ENCODE data around the gene SPSB2.

The SPSB2 gene

DNA sequence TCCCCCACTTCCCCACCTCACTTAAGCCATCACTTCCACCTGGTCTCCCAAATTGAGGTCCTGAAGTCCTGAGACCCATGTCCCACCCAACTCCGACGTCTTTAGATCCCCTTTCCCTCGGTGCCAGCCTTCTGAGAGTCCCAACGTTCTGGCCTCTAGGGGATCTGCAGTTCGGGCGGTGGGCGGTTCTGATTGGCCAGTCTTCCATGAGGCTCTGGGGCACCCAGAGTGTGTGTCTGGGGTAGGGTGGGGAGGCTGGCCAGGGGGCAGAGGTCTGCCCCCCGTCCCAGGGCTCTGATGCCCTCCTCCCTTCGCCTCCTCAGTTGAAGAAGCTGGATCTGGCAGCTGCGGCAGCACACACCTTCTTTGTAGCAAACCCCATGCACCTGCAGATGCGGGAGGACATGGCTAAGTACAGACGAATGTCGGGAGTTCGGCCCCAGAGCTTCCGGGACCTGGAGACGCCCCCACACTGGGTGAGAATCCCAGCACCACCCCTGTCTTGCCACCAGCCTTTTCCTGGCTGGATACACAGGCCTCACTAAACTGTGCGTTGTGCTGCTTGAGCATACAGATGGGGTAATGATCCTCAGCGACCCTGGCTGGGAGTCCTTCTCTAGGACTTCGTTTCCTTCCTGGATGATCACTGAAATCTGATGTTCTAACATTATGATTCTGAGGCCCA lies 43.4 kb downstream of the SPSB2 start:
- no peak for DNase-seq

DNA sequence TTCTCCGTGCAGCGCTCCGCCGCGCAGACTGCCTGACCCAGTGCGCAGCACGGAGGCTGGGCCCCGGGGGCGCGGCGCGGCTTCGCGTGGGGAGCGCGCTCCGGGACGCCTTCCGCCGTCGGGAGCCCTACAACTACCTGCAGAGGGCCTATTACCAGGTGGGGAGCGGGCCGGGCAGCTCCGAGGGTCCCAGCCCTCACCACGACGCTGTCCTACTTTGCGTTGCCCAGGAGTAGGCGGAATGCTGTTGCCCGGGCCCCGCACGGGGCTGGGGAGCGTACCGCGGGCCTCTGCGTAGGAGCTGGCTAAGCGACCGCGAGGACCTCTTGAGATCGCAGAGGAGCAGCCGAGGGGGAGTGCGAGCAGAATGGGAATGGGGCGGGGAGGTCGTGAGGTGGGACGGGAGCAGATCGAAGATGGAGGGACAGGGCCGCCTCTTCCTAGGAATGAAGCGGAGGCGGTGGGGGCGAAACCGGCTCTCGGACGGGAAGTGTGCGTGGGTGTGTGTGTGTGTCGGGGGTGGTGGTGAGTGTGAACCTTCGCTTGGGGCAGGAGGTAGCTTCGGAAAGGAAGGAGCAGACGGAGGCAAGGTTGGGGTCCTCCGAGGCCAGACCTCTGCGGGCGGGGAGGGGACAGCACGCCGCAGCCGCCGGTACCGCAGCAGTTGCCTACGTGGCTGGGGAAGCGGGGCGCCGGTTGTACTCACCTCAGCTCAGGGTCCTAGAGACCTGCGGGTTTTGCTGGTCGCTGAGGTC lies 44.1 kb downstream of the SPSB2 start:
- peak; percentile 50 for DNase-seq

DNA sequence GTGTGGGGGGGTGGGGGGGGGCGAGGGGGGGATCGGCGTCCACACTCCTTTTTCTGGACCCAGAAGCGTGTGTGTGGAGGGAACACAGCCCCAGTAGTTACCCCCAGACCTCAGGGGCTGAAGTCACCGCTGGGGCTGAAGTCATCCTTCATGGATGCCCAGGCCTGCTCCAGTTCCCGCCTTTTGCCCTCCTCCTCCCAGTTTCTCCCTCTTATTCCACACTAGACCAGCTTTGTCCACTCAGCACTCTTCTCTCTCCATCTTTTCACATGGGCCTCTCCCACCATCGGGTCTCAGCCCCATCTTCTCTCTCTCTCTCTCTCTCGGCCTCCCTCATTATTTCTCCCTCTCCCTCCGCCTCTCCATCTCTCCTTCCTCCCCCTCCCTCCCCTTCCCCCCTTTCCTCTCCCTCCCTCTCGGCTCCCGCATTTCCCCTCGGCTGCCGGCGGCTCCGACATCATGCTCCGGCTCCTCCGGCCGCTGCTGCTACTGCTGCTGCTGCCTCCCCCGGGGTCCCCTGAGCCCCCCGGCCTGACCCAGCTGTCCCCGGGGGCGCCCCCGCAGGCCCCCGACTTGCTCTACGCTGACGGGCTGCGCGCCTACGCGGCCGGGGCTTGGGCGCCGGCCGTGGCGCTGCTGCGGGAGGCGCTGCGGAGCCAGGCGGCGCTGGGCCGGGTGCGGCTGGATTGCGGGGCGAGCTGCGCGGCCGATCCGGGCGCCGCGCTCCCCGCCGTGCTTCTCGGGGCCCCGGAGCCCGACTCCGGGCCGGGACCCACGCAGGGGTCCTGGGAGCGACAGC lies 44.9 kb downstream of the SPSB2 start, which contains the start of gene P3H3:
TSS of gene P3H3 (plus strand) at position 426 of the 799 bp plus-strand sequence. CDS start at position 460, 34 bp downstream.
- DNase-seq = no peak

DNA sequence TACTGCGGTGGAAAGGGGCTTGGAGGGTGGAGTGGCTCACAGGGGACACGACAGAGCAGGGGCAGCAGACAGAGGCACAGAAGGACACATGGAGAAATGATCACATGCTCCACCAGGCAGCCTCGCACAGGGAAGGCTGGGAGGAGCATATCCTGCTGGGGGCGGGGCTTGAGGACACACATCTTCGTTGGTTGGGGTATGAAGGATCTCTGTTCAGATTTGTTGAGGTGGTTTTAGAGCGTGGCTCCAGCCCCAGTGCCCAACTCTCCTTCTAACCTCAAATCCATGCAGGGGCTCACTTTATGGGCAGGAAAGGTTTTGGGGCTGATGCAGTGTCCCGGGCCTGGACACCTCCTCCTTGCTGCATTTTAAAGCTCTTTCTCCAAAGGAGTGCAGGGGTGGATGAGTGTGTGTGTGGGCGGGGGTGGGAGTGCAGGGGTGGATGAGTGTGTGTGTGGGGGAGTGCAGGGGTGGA lies 45.6 kb downstream of the SPSB2 start:
- peak; percentile 77 for DNase-seq

DNA sequence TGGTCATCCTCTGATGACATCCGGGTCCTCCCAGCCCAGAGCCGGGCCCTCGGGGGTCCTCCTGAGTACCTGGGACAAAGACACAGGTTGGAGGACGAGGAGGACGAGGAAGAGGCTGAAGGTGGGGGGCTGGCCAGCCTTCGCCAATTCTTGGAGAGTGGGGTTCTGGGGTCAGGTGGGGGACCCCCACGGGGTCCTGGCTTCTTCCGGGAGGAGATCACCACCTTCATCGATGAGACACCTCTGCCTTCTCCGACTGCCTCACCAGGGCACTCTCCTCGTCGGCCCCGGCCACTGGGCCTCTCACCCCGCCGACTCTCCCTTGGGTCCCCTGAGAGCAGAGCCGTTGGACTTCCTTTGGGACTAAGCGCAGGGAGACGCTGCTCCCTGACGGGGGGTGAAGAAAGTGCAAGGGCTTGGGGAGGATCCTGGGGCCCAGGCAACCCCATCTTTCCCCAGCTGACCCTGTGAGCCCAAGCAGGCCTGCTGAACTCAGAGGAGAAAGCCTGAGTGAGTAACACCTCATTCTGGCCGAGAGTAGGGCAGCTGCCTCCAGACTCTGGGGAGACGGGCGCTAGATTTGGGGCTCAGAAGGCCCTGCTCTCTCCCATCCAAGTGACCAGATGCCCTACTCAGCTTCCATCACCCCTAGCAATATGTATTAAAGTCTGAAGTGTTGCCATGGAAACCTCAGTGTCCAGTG lies 46.2 kb downstream of the SPSB2 start:
- DNase-seq = no peak

DNA sequence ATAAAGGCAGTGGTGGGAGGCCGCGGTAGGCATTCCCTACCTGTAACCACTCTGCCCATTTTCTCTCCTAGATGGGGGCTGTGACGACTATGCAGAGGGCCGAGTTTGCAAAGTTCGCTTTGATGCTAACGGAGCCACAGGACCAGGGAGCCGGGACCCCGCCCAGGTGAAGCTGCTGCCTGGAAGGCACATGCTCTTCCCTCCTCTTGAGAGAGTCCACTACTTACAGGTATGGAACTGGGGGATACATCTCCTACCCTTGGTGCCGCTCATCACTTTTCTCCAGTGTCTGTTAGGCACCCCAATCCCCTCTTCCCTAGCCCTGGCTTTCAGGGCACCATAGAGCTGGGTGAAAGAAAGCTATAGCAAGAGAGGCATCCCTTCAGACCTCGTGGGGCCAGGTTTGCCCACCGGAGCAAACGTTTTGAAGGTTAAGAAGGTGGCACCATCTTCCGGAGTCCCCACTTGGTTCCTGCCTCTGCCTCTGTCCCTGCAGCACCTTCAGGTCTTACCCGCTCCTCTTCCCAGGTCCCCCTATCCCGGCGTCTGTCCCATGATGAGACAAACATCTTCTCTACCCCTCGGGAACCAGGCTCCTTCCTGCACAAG lies 46.9 kb downstream of the SPSB2 start:
- DNase-seq = no peak

DNA sequence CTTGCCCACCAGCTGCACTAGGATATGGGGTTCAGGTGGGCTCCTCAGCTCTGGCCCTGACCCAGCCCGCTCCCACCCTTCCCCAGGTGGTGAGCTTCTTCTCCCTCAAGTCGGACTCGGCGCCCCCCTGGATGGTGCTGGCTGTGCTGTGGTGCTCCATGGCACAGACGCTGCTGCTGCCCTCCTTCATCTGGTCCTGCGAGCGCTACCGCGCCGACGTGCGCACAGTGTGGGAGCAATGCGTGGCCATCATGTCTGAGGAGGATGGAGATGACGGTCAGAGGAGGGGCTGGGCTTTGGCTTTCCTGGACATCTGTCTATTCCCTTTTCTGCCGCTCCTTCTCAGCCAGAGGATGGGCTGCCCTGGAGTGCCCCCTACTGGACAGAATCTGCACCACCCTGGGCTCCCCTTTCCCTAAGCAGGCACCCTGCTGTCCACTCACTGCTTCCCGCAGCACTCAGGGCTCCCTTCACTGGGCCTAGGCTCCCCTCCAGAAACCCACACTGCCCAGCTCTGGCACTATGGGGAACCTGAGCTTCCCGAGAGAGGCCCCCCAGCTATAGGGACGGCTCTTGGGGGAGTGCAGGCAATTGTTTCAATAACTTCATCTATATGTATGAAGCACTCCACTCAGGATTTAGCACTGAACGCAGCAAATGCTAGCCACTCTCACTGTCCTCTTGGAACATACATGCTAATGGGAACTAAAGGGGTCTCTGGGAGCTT lies 47.5 kb downstream of the SPSB2 start:
- DNase-seq = peak; percentile 90

DNA sequence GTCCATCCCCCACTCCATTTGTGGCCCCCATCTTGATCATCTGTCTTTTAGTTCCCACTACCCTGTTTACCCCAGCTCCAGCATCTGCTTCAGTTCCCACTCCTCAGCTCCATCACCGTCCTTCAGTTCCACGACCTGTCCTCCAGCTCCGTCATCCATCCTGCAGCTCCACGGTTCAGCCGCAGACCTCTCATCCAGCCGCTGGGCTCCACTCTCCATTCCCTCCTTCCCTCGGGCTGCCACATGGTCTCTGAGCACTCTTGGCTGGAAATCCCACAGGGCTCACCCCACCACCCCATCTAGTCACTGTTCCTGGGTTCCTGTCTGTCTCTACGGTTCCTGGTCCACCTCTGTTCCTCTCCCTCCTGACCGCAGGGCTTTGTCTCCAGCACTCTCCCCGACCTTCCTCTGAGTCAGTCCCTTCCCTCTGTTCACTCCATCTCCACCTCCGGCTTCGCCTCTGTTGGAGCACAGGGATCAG lies 48.2 kb downstream of the SPSB2 start:
- no peak for DNase-seq

DNA sequence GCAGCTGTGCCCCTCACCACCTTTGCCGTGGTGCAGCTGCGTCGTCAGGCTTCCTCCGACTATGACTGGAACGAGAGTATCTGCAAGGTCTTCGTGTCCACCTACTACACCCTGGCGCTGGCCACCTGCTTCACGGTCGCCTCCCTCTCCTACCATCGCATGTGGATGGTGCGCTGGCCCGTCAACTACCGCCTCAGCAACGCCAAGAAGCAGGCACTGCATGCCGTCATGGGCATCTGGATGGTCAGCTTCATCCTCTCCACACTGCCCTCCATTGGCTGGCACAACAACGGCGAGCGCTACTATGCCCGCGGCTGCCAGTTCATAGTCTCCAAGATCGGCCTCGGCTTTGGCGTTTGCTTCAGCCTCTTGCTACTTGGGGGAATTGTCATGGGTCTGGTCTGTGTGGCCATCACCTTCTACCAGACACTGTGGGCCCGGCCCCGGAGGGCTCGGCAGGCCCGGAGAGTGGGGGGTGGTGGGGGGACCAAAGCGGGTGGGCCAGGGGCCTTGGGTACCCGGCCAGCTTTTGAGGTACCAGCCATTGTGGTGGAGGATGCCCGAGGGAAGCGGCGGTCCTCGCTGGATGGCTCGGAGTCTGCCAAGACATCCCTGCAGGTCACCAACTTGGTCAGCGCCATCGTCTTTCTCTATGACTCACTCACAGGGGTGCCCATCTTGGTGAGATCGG lies 48.9 kb downstream of the SPSB2 start:
- no peak for DNase-seq

DNA sequence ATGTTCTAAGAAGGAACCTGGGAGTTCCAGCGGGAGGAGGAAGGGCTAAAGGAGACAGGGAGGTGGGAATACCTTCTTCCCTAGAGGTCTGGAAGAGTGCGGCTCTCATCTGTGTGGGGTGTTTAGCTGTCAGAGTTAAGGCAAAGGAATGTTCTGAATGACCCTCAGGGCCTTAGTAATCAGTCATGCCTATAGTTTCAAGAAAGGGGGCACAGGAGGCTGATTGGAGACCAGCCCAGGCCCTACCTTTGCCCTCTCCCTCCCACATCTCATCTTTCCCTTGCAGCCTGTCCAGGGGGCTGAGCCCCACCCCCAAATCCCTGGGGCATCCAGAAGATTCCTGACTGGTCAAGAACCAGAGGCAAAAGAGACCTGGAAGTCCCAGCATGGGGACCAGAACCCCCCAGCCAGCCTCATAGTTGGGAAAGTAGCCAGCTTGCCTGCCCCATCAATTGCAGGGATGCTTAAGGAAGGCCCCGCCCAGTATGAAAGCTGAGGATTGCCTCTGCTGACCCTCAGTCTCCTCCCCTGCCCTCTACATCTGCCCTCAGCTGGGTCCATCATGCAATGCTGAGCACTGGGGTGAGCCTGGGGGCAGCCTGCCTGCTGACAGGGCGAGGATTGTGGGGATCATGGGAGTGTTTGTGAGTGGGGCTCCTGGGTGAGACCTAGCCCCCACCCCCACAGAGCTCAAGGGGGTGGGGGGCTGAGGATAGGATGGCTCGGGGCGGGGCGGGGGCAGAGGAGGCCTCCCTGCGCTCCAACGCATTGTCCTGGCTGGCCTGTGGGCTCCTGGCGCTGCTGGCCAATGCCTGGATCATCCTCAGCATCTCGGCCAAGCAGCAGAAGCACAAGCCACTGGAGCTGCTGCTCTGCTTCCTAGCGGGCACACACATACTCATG lies 49.7 kb downstream of the SPSB2 start:
- no peak for DNase-seq

DNA sequence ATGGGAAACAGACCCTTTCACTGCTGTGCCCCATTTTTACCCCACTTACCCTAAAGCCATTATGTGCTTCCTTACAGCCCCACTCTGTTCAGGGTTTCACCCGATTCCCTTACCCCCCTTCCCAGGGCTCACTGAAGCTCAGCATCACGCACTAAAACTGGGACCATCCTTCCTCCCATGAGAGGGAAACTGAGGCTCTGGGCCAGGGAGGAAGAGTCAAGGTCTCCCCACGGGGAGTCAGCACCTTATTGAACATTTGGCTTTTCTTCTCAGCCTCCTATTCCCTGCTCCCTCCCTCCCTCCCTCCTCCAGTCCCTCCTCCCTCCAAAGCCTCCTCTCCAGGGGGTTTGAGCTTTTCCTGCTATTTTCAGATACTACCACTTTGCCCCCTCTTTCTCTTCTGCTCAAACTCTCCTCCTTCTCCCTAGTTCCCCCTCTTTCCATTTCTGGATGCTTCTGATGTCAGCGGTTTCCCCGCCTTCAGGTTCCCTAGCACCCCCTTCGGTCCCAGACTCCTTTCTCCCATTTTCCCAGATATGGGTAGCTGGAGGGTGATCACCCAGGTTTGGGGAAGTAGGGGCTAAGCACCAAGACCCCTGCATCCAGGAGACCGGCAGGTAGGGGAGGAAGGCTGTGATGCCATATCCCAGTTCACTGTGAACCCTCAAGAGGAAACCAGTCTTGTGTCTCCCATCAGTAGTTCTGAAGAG lies 50.5 kb downstream of the SPSB2 start:
- DNase-seq = no peak

DNA sequence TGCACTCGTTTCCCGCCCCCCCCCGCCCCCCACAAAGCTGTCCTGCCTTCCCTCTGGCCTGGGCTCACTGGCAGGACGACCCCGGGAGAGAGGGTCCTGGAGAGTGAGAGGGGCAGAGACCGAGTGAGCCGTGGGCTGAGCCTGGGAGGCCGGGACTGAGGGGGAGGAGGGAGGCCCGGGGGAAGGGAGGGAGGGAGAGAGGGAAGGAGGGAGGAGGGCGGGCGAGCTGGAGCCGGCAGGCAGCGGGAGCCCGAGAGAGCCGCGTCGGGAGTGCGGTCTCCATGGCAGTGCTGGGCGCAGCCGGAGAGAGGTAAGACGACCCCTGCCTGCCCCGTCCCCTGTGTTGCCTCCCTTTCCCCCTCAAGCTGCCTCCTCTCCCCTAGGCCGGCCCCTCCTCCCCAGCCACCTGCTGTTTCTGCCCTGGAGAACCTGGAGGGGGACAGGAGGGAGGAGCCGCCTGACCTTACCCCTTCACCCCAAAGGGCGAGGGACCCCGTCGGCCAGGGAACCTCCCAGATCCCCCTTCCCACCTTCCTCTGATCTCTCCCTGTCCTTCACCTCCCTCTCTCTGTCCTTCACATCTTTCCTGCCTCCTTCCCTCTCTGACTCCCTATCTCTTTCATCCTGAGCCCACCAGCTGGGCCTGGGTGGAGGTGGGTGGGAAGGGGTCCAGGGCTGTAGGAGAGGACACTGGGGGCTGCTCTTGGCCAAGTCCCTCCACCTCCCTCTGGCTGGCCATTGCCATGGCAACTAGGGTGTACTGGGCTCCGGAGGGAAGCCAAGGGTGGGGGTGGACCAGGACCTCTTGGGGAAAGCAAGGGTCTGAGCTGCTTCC lies 51.3 kb downstream of the SPSB2 start, which contains the start of gene GPR162:
TSS of gene GPR162 (plus strand) at position 231 of the 835 bp plus-strand sequence. CDS start 2,078 bp downstream, outside the sequence.
- DNase-seq = no peak

Data from activated CD4-positive, alpha-beta T cell treated with anti-CD3 and anti-CD28 coated beads for 48 hours (primary cell).